Fibroblast of mammary gland (primary cell): ENCODE data around the gene CDH22.
A peak's percentile ranks its signal among the peaks of the same experiment; 100 is the strongest.

Experiments
- DNase-seq: peaks from one replicate; pipeline ENCODE4 v3.0.0-alpha.2; 2010; ENCODE audit warnings: low read depth
- H3K4me3 ChIP-seq: 2 replicates; pipeline ENCODE4 v1.5.1; 2011; ENCODE audit warnings: low read depth, mild to moderate bottlenecking, low read length, moderate library complexity; ENCODE audit not compliant: control insufficient read depth
- CTCF ChIP-seq: conservative IDR thresholded peaks from 2 replicates; pipeline ENCODE4 v1.5.1; 2011; ENCODE audit warnings: low read depth, low read length, inconsistent platforms; ENCODE audit not compliant: control insufficient read depth, insufficient read depth

Gene CDH22

GRCh38 chr20:46229478-46230105 is 78.7 kb downstream of the CDH22 start:
- H3K4me3 ChIP-seq = no peak overlapping the region
- no peak for DNase-seq
- TF ChIP-seq CTCF = no peak

- TF ChIP-seq CTCF = no peak
- DNase-seq = no peak
- no peak overlapping the region for H3K4me3 ChIP-seq
These were observed 79.6 kb downstream of the CDH22 start for GRCh38 chr20:46228670-46229069.

- H3K4me3 ChIP-seq = no peak overlapping the region
These were observed 81.0 kb downstream of the CDH22 start for GRCh38 chr20:46227272-46227767.

GRCh38 chr20:46226602-46227001 is 81.7 kb downstream of the CDH22 start:
- peak; percentile 64 for DNase-seq
- no peak overlapping the region for H3K4me3 ChIP-seq
- TF ChIP-seq CTCF = no peak

More at GRCh38 chr20:46227272-46227767, 81.0 kb downstream of the CDH22 start:
- TF ChIP-seq CTCF = no peak
- no peak for DNase-seq

- DNase-seq = no peak
- no peak overlapping the region for H3K4me3 ChIP-seq
These were observed 85.7 kb downstream of the CDH22 start for GRCh38 chr20:46222521-46223007.

GRCh38 chr20:46221256-46221833 is 87.0 kb downstream of the CDH22 start:
- DNase-seq = no peak
- no peak overlapping the region for H3K4me3 ChIP-seq
- no peak for TF ChIP-seq CTCF

More at GRCh38 chr20:46222521-46223007, 85.7 kb downstream of the CDH22 start:
- TF ChIP-seq CTCF = no peak
